IPS-18a (cell line): ENCODE results near the gene GRM1.

Experiments
- H3K27ac ChIP-seq: one replicate; pipeline ENCODE4 v1.5.1; 2013; ENCODE audit warnings: low read length
- H3K27me3 ChIP-seq: one replicate; pipeline ENCODE4 v1.6.1; 2013; ENCODE audit warnings: mild to moderate bottlenecking, low read length; ENCODE audit not compliant: control insufficient read depth, insufficient read depth
- H3K36me3 ChIP-seq: one replicate; pipeline ENCODE4 v1.6.1; 2013; ENCODE audit warnings: low read depth, low read length; ENCODE audit not compliant: control insufficient read depth
- H3K4me1 ChIP-seq: one replicate; pipeline ENCODE4 v1.6.1; 2013; ENCODE audit warnings: low read depth, low read length; ENCODE audit not compliant: control insufficient read depth
- H3K4me3 ChIP-seq: one replicate; pipeline ENCODE4 v1.5.1; 2013; ENCODE audit warnings: low read length
- H3K9ac ChIP-seq: one replicate; pipeline ENCODE4 v1.6.1; 2013; ENCODE audit warnings: mild to moderate bottlenecking, low read length, moderate library complexity
- H3K9me3 ChIP-seq: one replicate; pipeline ENCODE4 v1.6.1; 2013; ENCODE audit warnings: low read depth, low read length; ENCODE audit not compliant: control insufficient read depth

GRM1 gene

DNA sequence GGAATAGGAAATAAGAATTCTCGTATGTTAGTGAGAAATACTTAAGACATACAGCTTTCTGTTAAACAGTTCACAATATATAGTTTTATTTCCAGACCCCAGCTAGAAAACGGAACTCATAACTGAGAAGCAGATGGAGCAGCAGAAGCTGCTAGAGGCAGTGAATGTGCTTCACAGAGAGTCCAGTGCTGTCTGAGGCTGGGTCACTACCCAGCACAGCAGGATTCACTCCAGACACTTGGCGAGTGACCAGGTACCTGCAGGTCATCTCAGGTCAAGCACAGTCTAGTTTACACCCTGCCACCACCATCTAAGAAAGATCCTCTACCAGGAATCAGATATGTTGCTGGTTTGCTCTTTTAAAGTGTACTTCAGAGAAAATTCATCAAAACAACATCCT lies 271.7 kb downstream of the GRM1 start:
- Histone ChIP-seq H3K36me3 (no peaks in the 10 kb centered on the region), H3K4me1 (no peaks in the 10 kb centered on the region), H3K9me3 (no peaks in the 10 kb centered on the region), H3K9ac (no peak overlapping the region), H3K27me3 (no peaks in the 10 kb centered on the region), H3K27ac (no peak overlapping the region), H3K4me3 (no peak overlapping the region)

DNA sequence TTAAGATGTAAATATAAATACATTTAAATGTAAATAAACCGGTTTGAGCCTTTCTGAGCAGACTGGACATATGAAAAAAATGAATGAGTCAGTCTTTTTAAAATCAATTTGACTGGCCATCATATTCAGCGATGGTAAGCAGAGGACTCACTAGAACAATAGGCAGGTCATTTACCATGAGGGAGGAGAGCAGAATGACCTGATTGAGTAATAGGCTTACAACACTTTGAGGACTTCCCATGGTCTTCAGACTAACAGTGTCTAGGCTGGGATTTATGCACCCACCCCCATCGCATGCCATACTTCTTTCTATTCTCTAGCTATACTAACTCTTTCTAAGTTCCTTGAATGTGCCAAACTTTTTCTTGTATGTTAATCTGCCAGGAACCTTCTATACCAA lies 272.9 kb downstream of the GRM1 start:
- no peaks in the 10 kb centered on the region for H3K4me1 ChIP-seq

DNA sequence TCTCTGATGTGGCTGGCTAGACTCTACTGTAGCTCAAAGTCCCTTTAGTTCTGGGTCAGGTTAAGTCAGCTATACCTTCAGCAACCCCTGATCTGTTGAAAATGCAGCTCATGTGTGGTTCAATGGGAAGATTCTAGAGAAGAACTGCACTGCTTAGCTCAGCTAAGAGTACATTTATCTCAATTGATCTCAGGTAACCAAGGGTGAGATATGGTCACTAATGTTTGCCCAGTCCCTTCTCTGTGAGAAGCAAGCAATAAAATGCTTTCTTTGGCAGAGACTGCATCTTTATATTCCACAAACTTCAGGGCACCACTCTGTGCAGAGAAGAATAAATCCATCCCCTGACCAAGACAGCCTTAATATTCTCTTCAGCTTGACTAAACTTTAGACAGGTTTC lies 274.1 kb downstream of the GRM1 start:
- no peaks in the 10 kb centered on the region for H3K36me3 ChIP-seq
- H3K9me3 ChIP-seq, result no peaks in the 10 kb centered on the region
- no peaks in the 10 kb centered on the region for H3K27me3 ChIP-seq
- H3K9ac ChIP-seq, result no peak overlapping the region
- no peak overlapping the region for H3K4me3 ChIP-seq
- H3K27ac ChIP-seq, result no peak overlapping the region
- H3K4me1 ChIP-seq, result no peaks in the 10 kb centered on the region

More for the DNA sequence above, 272.9 kb downstream of the GRM1 start:
- Histone ChIP-seq H3K27me3 (no peaks in the 10 kb centered on the region), H3K27ac (no peak overlapping the region), H3K36me3 (no peaks in the 10 kb centered on the region), H3K9me3 (no peaks in the 10 kb centered on the region), H3K9ac (no peak overlapping the region), H3K4me3 (no peak overlapping the region)

DNA sequence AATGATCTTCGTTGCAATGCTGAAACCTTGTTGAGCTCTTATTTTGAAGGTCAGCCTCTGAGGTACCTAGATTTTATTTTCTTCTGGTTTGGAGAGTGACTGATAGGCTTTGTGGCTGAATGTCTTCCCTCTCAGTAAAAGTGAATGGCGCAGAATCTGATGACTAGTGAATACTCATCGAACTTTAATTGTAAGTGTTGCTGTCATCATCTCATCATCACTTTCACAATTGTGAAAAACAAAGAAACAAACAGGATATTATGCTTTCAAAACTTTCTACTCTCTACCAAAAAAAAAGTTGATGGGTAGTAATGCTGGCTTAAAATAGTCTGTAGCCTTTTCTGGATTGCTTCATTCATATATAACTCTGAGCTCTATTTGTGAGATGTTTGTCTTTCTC lies 275.3 kb downstream of the GRM1 start:
- H3K9ac ChIP-seq, result no peak overlapping the region

DNA sequence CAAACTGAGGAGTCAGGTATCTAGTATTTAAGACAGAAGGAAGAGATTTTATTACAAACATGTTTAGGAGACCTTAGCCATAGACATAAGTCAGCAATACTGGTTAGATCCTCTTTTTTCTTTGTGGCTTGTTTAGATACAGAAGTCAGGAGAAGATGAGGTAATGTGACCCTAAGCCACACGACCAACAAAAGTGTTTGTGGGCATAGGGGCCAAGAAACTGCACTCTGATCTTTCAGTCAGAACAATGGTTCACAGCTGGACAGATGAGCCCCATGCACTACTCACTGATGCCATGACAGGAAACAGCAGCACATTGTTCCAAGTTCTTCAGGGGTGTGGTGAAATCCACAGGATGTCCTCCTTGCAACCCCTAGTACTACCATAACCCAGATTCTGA lies 276.2 kb downstream of the GRM1 start:
- Histone ChIP-seq H3K9ac (no peak overlapping the region), H3K27me3 (no peaks in the 10 kb centered on the region), H3K4me3 (no peak overlapping the region), H3K36me3 (no peaks in the 10 kb centered on the region), H3K9me3 (no peaks in the 10 kb centered on the region), H3K27ac (no peak overlapping the region), H3K4me1 (no peaks in the 10 kb centered on the region)

More for the DNA sequence above, 275.3 kb downstream of the GRM1 start:
- Histone ChIP-seq H3K4me1 (no peaks in the 10 kb centered on the region), H3K27me3 (no peaks in the 10 kb centered on the region), H3K9me3 (no peaks in the 10 kb centered on the region), H3K4me3 (no peak overlapping the region), H3K36me3 (no peaks in the 10 kb centered on the region), H3K27ac (no peak overlapping the region)

DNA sequence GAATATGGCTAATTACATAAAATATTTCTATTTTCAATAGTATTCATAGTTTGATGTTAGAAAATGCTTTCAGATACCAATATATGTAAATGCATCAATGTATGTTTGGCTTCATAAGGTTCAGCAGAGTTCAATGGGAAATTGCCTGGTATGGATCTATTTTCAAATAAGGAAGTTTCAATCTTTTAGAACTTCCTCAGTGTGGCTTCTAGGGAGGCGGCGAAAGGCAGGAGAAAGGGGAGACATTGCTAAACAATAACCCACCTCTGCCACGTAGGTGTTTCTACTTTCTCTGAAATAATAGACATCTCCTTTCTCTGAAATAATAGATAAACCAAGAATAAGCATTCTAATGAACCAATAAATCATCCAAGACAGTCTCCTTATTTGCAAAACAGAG lies 277.1 kb downstream of the GRM1 start:
- no peaks in the 10 kb centered on the region for H3K27me3 ChIP-seq
- no peaks in the 10 kb centered on the region for H3K4me1 ChIP-seq
- no peaks in the 10 kb centered on the region for H3K9me3 ChIP-seq
- H3K9ac ChIP-seq, result no peak overlapping the region
- no peak overlapping the region for H3K4me3 ChIP-seq
- H3K36me3 ChIP-seq, result no peaks in the 10 kb centered on the region
- no peak overlapping the region for H3K27ac ChIP-seq

DNA sequence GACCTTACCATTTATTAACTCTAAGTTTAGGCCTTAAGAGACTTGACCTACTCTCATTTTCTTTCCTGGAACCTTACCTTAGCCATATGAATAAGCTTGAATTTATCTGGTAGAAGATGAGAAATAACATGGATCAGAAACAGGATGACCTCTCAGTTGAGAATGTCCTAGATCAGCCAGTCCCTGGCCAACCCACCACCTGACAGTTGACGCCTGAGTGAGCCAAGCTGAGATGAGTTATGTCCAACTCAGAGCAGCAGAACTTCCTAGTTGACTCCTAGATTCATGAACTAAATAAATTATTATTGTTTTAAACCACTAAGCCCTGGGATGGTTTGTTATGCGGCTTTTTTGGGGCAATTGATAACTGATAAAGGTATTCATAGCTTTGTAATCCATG lies 281.8 kb downstream of the GRM1 start:
- Histone ChIP-seq H3K4me1 (no peaks in the 10 kb centered on the region), H3K4me3 (no peak overlapping the region), H3K27ac (no peak overlapping the region), H3K36me3 (no peaks in the 10 kb centered on the region), H3K9me3 (no peaks in the 10 kb centered on the region), H3K9ac (no peak overlapping the region), H3K27me3 (no peaks in the 10 kb centered on the region)

DNA sequence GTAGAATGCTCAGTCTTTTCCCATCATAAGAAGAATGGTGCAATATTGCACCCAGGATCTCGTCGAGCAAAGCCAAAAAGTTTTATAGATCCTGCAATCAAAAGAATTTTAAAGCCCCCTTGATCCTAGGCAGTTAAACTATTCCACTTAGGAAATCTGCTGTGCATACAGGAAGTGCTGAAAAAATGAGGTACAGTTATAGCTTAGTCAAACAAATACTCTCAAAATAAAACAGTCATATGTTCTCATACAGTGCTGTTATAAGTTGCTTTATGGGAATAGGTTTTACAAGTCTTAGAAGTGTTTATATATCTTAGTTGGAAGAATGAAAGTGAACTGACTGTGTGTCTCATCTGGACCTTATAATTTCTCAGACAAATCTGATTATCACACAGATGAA lies 282.2 kb downstream of the GRM1 start:
- Histone ChIP-seq H3K4me1 (no peaks in the 10 kb centered on the region), H3K9ac (no peak overlapping the region), H3K27me3 (no peaks in the 10 kb centered on the region), H3K27ac (no peak overlapping the region), H3K4me3 (no peak overlapping the region), H3K36me3 (no peaks in the 10 kb centered on the region), H3K9me3 (no peaks in the 10 kb centered on the region)

DNA sequence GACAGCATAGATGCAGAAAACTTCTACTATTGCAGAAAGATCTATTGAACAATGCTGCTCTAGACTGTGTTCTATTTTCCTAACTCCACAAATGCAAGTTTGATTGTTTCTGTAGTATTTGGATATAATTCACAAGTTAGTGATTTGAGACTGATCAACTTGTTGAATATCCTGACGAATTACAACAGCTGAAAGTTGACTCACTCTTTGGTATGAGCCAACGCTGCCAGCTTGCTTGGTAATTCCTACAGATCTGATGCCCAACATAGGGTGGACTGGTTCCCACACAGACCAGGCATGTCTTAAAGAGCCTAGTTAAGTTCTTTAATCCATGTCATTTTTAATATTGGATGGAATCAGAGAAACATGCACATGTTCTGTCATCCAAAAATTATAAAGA lies 283.7 kb downstream of the GRM1 start:
- Histone ChIP-seq H3K9me3 (no peaks in the 10 kb centered on the region), H3K4me3 (no peak overlapping the region), H3K27me3 (no peaks in the 10 kb centered on the region), H3K27ac (no peak overlapping the region), H3K9ac (no peak overlapping the region), H3K4me1 (no peaks in the 10 kb centered on the region), H3K36me3 (no peaks in the 10 kb centered on the region)

DNA sequence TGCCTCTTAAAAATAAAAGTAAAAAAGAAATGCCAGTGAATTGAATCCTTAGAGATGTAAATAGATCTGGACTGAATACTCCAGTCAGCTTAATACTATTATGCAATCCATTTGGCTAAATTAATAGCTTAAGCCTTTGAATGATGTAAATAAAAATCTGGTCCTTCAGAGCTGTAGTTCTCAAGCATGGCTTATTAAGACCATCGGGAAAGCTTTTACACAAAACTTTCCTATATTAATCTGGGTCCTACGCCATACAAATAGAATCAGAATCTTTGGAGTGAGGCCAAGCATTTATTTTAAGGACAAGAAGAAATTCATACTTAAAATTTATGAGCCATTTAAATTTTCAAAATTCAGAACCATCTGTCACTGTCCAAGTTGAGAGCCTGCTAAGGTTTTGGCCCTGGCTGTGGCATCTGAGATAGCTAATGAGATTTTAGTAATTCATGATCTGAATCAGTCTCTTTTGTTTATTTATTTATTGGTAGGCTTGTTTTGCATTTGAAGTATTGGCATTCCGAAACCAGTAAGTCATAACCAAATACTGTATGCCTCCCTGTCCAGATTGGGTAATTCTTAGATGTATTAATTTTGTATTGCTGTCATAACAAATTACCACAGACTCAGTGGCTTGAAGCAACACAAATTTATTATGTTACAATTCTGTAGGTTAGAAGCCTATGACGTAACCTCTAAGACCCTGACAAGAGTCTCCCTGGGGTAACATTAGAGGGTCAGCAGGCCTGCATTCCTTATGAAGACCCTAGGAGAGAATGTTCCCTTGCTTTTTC lies 286.7 kb downstream of the GRM1 start:
- no peaks in the 10 kb centered on the region for H3K9me3 ChIP-seq
- H3K27me3 ChIP-seq, result no peaks in the 10 kb centered on the region
- H3K36me3 ChIP-seq, result no peaks in the 10 kb centered on the region
- no peak overlapping the region for H3K4me3 ChIP-seq
- H3K27ac ChIP-seq, result no peak overlapping the region
- H3K9ac ChIP-seq, result no peak overlapping the region
- H3K4me1 ChIP-seq, result no peaks in the 10 kb centered on the region

DNA sequence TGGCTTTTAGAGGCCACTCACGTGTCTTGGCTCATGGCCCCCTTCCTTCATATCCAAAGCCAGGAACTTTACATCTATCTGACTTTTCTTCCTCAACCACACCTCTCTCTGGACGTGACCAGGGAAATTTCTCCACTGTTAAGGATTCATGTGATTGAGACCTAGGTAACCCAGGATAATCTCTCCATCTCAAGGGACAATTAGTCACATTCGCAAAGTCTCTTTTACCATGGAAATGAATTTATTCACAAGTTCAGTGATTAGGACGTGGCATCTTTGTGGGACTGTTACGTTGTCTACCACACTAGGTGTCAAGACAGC lies 287.3 kb downstream of the GRM1 start:
- Histone ChIP-seq H3K27me3 (no peaks in the 10 kb centered on the region), H3K27ac (no peak overlapping the region), H3K36me3 (no peaks in the 10 kb centered on the region), H3K9me3 (no peaks in the 10 kb centered on the region), H3K4me1 (no peaks in the 10 kb centered on the region), H3K9ac (no peak overlapping the region), H3K4me3 (no peak overlapping the region)

DNA sequence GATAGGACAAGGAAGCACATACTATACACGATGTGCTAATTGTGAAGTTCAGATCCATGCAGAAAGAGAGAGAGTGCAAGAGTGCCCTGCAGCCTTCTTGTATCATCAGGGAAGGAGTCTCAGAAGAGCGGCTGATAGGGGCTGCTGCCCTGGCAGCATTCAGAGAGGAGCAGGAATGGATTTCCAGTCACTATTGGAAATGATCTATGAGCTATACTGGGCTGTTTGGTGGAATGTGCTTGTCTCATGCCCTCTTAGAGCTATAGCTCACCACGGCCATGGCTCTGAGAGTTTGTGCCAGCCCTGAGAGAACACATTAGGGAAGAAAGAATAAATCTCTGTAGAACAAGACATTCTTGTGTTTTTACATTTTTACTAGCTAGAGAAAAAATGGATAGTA lies 302.2 kb downstream of the GRM1 start:
- no peak overlapping the region for H3K27ac ChIP-seq
- no peaks in the 10 kb centered on the region for H3K27me3 ChIP-seq
- H3K4me3 ChIP-seq, result no peak overlapping the region
- no peaks in the 10 kb centered on the region for H3K9me3 ChIP-seq
- no peaks in the 10 kb centered on the region for H3K36me3 ChIP-seq
- no peaks in the 10 kb centered on the region for H3K4me1 ChIP-seq
- H3K9ac ChIP-seq, result no peak overlapping the region
